Fibroblast of mammary gland (primary cell): ENCODE data around the gene CDC42BPB.
"Not testable (repeated sequence)": the region's sequence is repeated elsewhere in the genome, so short reads cannot be mapped to it uniquely, and the experiment has no call there.

Experiments
- DNase-seq: peaks from one replicate; pipeline ENCODE4 v3.0.0-alpha.2; 2010; ENCODE audit warnings: low read depth
- H3K4me3 ChIP-seq: 2 replicates; pipeline ENCODE4 v1.5.1; 2011; ENCODE audit warnings: low read depth, mild to moderate bottlenecking, low read length, moderate library complexity; ENCODE audit not compliant: control insufficient read depth
- CTCF ChIP-seq: conservative IDR thresholded peaks from 2 replicates; pipeline ENCODE4 v1.5.1; 2011; ENCODE audit warnings: low read depth, low read length, inconsistent platforms; ENCODE audit not compliant: control insufficient read depth, insufficient read depth

CDC42BPB gene

GRCh38 chr14:103029936-103030335 is 27.4 kb downstream of the CDC42BPB start:
- no peak for TF ChIP-seq CTCF
- no peak overlapping the region for H3K4me3 ChIP-seq
- DNase-seq: no peak

- H3K4me3 ChIP-seq: no peak overlapping the region
- no peak for TF ChIP-seq CTCF
- no peak for DNase-seq
These were observed 28.6 kb downstream of the CDC42BPB start for GRCh38 chr14:103028772-103029171.

GRCh38 chr14:103028161-103028767 is 29.1 kb downstream of the CDC42BPB start:
- TF ChIP-seq CTCF: no peak
- no peak overlapping the region for H3K4me3 ChIP-seq
- no peak for DNase-seq

GRCh38 chr14:103027451-103027850 is 29.9 kb downstream of the CDC42BPB start:
- no peak for TF ChIP-seq CTCF
- H3K4me3 ChIP-seq: no peak overlapping the region
- no peak for DNase-seq

- no peak for DNase-seq
- no peak overlapping the region for H3K4me3 ChIP-seq
- no peak for TF ChIP-seq CTCF
These were observed 30.4 kb downstream of the CDC42BPB start for GRCh38 chr14:103026988-103027387.

- DNase-seq: not testable (repeated sequence)
These were observed 31.2 kb downstream of the CDC42BPB start for GRCh38 chr14:103026196-103026595.

GRCh38 chr14:103023881-103024473 is 33.4 kb downstream of the CDC42BPB start:
- H3K4me3 ChIP-seq: peak overlapping the region; percentile 19
- no peak for TF ChIP-seq CTCF
- peak; percentile 77 for DNase-seq

More at GRCh38 chr14:103026196-103026595, 31.2 kb downstream of the CDC42BPB start:
- not testable (repeated sequence) for H3K4me3 ChIP-seq
